Endothelial cell of umbilical vein (primary cell): ENCODE data around the gene TTC1. TPM values are rescaled to one million over a fixed set of nuclear protein-coding genes. Genes with fewer than 3 reads are reported as not detected.

Source experiments
- BruUV-seq: library from RNA; stranded (reverse); fragments of 400-500 nt; replicated peaks from 2 replicates; lab custom pipeline; 2021; lab: Mats Ljungman, UMichigan
- CTCF ChIA-PET: fragments of 300-600, 350-600 bp; sonication (Branson Sonifier 250); formaldehyde crosslinking; loops from one replicate; lab custom pipeline; 2021; ENCODE audit warnings: antibody characterized with exemption, inconsistent platforms; lab: Charles Lee
- POLR2A ChIA-PET: fragments of 300-600, 350-600 bp; sonication (Branson Sonifier 250); formaldehyde crosslinking; loops from one replicate; lab custom pipeline; 2021; ENCODE audit warnings: antibody characterized with exemption, inconsistent platforms; lab: Charles Lee
- DNase-seq: peaks from one replicate; pipeline ENCODE4 v3.0.0-alpha.2; 2011; ENCODE audit warnings: low read depth, low spot score
- FAIRE-seq: peaks from 2 replicates; lab custom pipeline; 2011; peaks lifted over from hg19 to GRCh38; lab: Jason Lieb, UNC
- H2AFZ ChIP-seq: 2 replicates; pipeline ENCODE4 v1.6.0; 2012; ENCODE audit warnings: low read depth, low read length, control low read depth, inconsistent platforms
- H3K27ac ChIP-seq: 2 replicates; pipeline ENCODE4 v1.5.1; 2011; ENCODE audit warnings: low read depth, mild to moderate bottlenecking, control low read depth, low read length, moderate library complexity; ENCODE audit not compliant: insufficient read depth
- H3K27me3 ChIP-seq, 2 experiments: 2 replicates each; pipeline versions ENCODE4 v1.6.0 to v1.6.1; 2011; ENCODE audit warnings: low read length in 2 of 2, mixed read lengths in 1 of 2; ENCODE audit not compliant: control insufficient read depth in 2 of 2, insufficient read depth in 2 of 2
- H3K36me3 ChIP-seq, 2 experiments: 2 replicates in 1 of 2; 3 replicates in 1 of 2; pipeline ENCODE4 v1.5.1; 2011; ENCODE audit warnings: low read length in 2 of 2, mild to moderate bottlenecking in 1 of 2, moderate library complexity in 1 of 2; ENCODE audit not compliant: control insufficient read depth in 2 of 2, insufficient read depth in 2 of 2; ENCODE audit errors: extremely low read depth in 1 of 2
- H3K4me1 ChIP-seq: 3 replicates; pipeline ENCODE4 v1.5.1; 2011; ENCODE audit warnings: mild to moderate bottlenecking, low read length; ENCODE audit not compliant: control insufficient read depth, insufficient read depth; ENCODE audit errors: extremely low read depth
- H3K4me2 ChIP-seq: 2 replicates; pipeline ENCODE4 v1.6.1; 2011; ENCODE audit warnings: low read length, control low read depth, mixed read lengths; ENCODE audit not compliant: insufficient read depth
- H3K4me3 ChIP-seq, 3 experiments: fragments of 200-600 bp in 1 of 3; sonication (generic), shearing (Covaris generic) in 1 of 3; replicated peaks in 1 of 3; 2 replicates each; pipeline ENCODE4 v1.5.1; 2011 to 2016; ENCODE audit warnings: control low read depth in 3 of 3, low read length in 3 of 3, mild to moderate bottlenecking in 2 of 3, inconsistent platforms in 1 of 3, low read depth in 1 of 3, moderate library complexity in 1 of 3; ENCODE audit not compliant: insufficient read depth in 1 of 3
- H3K79me2 ChIP-seq: 2 replicates; pipeline ENCODE4 v1.6.0; 2012; ENCODE audit warnings: low read length, inconsistent platforms; ENCODE audit not compliant: control insufficient read depth, insufficient read depth
- H3K9ac ChIP-seq: replicated peaks from 2 replicates; pipeline ENCODE3; 2011; ENCODE audit warnings: low read length, control low read depth; ENCODE audit not compliant: insufficient read depth; ENCODE audit errors: extremely low read depth
- H3K9me1 ChIP-seq: replicated peaks from 3 replicates; pipeline ENCODE4 v1.6.0; 2011; ENCODE audit warnings: mild to moderate bottlenecking, low read length; ENCODE audit not compliant: control insufficient read depth, insufficient read depth; ENCODE audit errors: extremely low read depth
- H3K9me3 ChIP-seq: replicated peaks from 2 replicates; pipeline ENCODE4 v1.5.1; 2012; ENCODE audit warnings: low read length, inconsistent platforms; ENCODE audit not compliant: control insufficient read depth, insufficient read depth
- H4K20me1 ChIP-seq: replicated peaks from 2 replicates; pipeline ENCODE3; 2011; ENCODE audit warnings: mild to moderate bottlenecking, low read length; ENCODE audit not compliant: control insufficient read depth, insufficient read depth; ENCODE audit errors: extremely low read depth
- EZH2 ChIP-seq: IDR thresholded peaks from 2 replicates; pipeline ENCODE4 v1.6.1; 2012; ENCODE audit warnings: borderline replicate concordance, low read depth, mild to moderate bottlenecking, moderate library complexity, low read length, inconsistent platforms; ENCODE audit not compliant: severe bottlenecking
- FOS ChIP-seq: IDR thresholded peaks from 2 replicates; pipeline ENCODE4 v1.6.1; 2011; ENCODE audit warnings: mild to moderate bottlenecking, low read length, moderate library complexity, borderline replicate concordance; ENCODE audit not compliant: insufficient read depth
- GATA2 ChIP-seq: IDR thresholded peaks from 2 replicates; pipeline ENCODE4 v1.7.0; 2011; ENCODE audit warnings: low read depth, mild to moderate bottlenecking, moderate library complexity, mixed read lengths, low read length; ENCODE audit not compliant: insufficient read length, insufficient read depth
- JUN ChIP-seq: IDR thresholded peaks from 2 replicates; pipeline ENCODE4 v1.6.1; 2011; ENCODE audit warnings: borderline replicate concordance, low read depth; ENCODE audit not compliant: insufficient read length, insufficient read depth
- MYC ChIP-seq: IDR thresholded peaks from one replicate; pipeline ENCODE4 v1.6.1; 2011; ENCODE audit warnings: mild to moderate bottlenecking, low read depth, low read length
- POLR2A ChIP-seq: IDR thresholded peaks from 2 replicates; pipeline ENCODE4 v1.6.1; 2012; ENCODE audit warnings: low read depth, mild to moderate bottlenecking, control low read depth, low read length
- POLR2AphosphoS5 ChIP-seq: IDR thresholded peaks from 2 replicates; pipeline ENCODE4 v1.6.1; 2012; ENCODE audit warnings: low read depth, mild to moderate bottlenecking, control low read depth, low read length, moderate library complexity; ENCODE audit not compliant: insufficient read depth
- dilution Hi-C: fragments of 300-500 bp; cut with MboI; formaldehyde crosslinking; loops from one replicate; pipeline ENCODE4 v1.15.0; 2019; ENCODE audit warnings: low sequenced_read_pairs; ENCODE audit not compliant: extremely low pct_ligation_motif_present
- intact Hi-C: fragments of 100-400 bp; cut with micrococcal nuclease; formaldehyde crosslinking; loops from one replicate; pipeline ENCODE4 v1.10.0; 2022
- polyA plus RNA-seq, 4 experiments: library from polyadenylated mRNA; depleted of rRNA in 3 of 4; stranded (reverse) in 3 of 4; unstranded in 1 of 4; fragments of >200 nt; gene quantifications; 2 replicates each; pipeline versions ENCODE4 v1.2.1 to v1.2.3, GENCODE V29; 2011 to 2012; ENCODE audit warnings: missing spikeins in 1 of 4
- total RNA-seq: library from RNA; stranded (reverse); gene quantifications from 2 replicates; pipeline ENCODE4 v1.2.3, GENCODE V29; 2021
- TF ChIP-seq, protein P1 (sequence below): IDR thresholded peaks from 2 replicates; pipeline ENCODE4 v1.6.1; 2011; ENCODE audit not compliant: insufficient read depth, insufficient read length

The TTC1 gene
- total and polyA plus RNA-seq, 2 donors (not counting 3 experiments of a cell fraction or from before 2014, with no cell fraction given) = 23.9 to 62.6 TPM

DNA sequence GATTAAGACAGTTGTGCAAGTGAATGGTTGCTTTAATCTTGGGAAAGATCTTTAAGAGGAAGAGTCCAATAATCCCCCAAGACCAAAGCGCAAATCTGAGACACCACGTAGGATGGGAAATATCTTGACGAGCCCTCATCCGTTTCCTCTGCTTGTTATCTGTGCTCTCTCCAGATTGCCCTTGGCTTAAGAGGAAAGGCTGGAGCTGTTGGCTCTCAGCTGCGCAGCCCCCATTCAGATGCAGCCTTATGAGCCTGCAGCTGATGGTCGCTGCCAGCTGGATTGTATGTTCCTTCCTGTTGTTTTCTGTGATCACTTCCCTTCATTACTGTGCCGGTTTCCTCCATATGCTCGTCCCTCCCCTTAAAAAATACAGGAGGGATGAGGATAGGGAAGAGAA lies 62.6 kb downstream of the TTC1 start:
- H3K79me2 ChIP-seq = no peaks in the 10 kb centered on the region
- no peaks in the 10 kb centered on the region for H4K20me1 ChIP-seq
- no peak for DNase-seq
- peaks cover 23% of the 10 kb centered on the region for H3K4me1 ChIP-seq
- FAIRE-seq = peak; percentile 79
- H3K27me3 ChIP-seq = no peaks in the 10 kb centered on the region
- peak; percentile 98 for TF ChIP-seq GATA2
- TF ChIP-seq POLR2A = no peak
- TF ChIP-seq EZH2 = no peak
- TF ChIP-seq FOS = peak; percentile 40
- peak; percentile 33 for TF ChIP-seq POLR2AphosphoS5
- H3K9me1 ChIP-seq = no peaks in the 10 kb centered on the region
- BruUV-seq = no TSS peak
- peak overlapping the region; percentile 60 for H3K4me2 ChIP-seq
- no peak overlapping the region for H3K4me3 ChIP-seq
- H3K9ac ChIP-seq = no peak overlapping the region
- CTCF ChIA-PET = interaction anchor here (0.8 to 3.0 kb wide), 14 partner anchors 8 to 322 kb away, joined by 3 to 35 read pairs (median 5); no protein-coding TSS in a partner anchor
- dilution Hi-C loops = no loop called here
- no peaks in the 10 kb centered on the region for H3K9me3 ChIP-seq
- H3K36me3 ChIP-seq = no peaks in the 10 kb centered on the region
- intact Hi-C loops = loop anchor here (1.0 to 2.0 kb wide), 2 partner anchors 12 to 51 kb away; no protein-coding TSS in a partner anchor
- POLR2A ChIA-PET = interaction anchor here (1.7 kb wide), 1 partner anchor 9 kb away, joined by 5 read pairs; no protein-coding TSS in a partner anchor
- no peak overlapping the region for H2AFZ ChIP-seq
- peak overlapping the region; percentile 31 for H3K27ac ChIP-seq

DNA sequence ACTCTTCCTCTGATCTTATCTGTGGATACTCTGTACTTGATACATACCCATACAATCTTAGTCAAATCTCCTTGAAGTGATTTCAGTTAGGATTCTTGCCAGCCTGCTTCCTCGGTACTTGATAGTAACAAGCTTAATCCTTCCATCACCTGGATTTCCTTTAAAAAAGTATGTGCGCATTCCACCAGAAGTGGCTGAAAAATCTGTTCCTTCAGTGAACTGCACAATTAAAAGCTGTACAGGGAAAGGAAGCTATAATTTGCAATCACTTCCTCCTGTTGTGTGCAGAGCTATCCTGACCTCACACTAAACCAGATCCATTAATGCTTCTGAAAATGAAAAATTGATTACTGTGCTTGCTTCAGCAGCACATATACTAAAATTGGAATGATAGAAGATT lies 63.0 kb downstream of the TTC1 start:
- ChIA-PET CTCF (interaction anchor here (0.8 to 3.0 kb wide), 16 partner anchors 8 to 322 kb away, joined by 3 to 35 read pairs (median 4); partner anchors contain the start of gene C1QTNF2), POLR2A (interaction anchor here (0.7 to 1.7 kb wide), 2 partner anchors 9 to 347 kb away, joined by 5 to 10 read pairs; partner anchors contain the start of gene SLU7)
- no peaks in the 10 kb centered on the region for H3K9me1 ChIP-seq
- H3K4me2 ChIP-seq = peak overlapping the region; percentile 60
- TF ChIP-seq, protein P1, sequence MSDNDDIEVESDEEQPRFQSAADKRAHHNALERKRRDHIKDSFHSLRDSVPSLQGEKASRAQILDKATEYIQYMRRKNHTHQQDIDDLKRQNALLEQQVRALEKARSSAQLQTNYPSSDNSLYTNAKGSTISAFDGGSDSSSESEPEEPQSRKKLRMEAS = no peak
- TF ChIP-seq EZH2 (no peak), GATA2 (peak; percentile 69), POLR2A (no peak), POLR2AphosphoS5 (no peak), MYC (no peak), JUN (no peak)
- DNase-seq = peak; percentile 88
- H4K20me1 ChIP-seq = no peaks in the 10 kb centered on the region
- dilution Hi-C loops (no loop called here), intact Hi-C loops (loop anchor here (1.0 to 2.0 kb wide), 2 partner anchors 11 to 51 kb away; no protein-coding TSS in a partner anchor)
- no peak overlapping the region for H3K9ac ChIP-seq
- no peak overlapping the region for H3K4me3 ChIP-seq
- no peaks in the 10 kb centered on the region for H3K27me3 ChIP-seq
- H3K4me1 ChIP-seq = peaks cover 23% of the 10 kb centered on the region
- no TSS peak for BruUV-seq
- no peaks in the 10 kb centered on the region for H3K79me2 ChIP-seq
- peak overlapping the region; percentile 31 for H3K27ac ChIP-seq
- H3K9me3 ChIP-seq = no peaks in the 10 kb centered on the region
- no peaks in the 10 kb centered on the region for H3K36me3 ChIP-seq
- H2AFZ ChIP-seq = no peak overlapping the region
- peak; percentile 21 for FAIRE-seq
